ELF-1 (cell line): ENCODE measurements around the gene CSTF3.
"Not testable (repeated sequence)": the region's sequence is repeated elsewhere in the genome, so short reads cannot be mapped to it uniquely, and the experiment has no call there.

Source experiments
- DNase-seq: peaks from one replicate; pipeline ENCODE4 v3.0.0-alpha.2; 2016; ENCODE audit warnings: low read depth, low spot score

Gene CSTF3

DNA sequence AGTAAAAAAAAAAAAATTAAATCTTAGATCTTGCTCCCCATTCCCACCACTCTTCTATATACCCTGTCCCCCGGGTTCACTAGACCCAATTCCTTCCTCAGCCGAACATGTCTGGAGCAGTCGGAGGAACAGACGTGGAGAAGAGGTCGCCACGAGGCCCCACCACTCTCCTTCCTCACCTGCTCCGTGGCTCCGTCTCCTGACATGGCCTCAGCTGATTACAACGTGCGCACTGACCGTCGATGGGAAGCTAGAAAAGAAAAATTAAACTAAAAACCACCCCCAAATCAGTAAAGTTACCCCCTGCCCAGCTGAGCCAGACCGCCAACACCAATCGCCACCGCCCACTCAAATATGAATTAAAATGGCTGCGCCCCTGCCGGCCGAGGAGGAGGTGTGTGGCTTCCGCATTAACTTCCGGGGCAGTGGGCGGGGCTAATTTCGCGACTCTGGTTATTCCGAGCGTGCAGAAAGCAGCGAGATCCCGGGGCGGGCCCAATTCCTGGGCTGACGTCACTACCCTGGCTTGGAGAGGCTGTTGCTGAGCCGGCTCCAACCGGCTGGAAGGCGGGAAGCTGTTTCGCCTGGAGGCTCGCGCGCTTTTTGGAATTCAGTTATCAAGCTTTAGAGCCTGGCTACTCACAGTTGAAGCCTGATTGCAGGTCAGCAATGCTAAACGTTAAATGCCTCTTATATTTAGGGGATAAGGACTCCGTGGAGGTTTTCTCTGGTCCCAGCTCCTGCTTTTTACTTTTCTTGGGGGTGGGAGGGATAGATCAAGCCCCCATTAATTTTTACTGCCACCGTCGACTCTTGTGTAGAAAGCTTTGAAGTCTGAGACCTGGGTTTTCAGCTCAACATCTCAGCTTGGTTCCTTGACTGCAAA lies at the start of gene CSTF3:
CSTF3 (minus strand) TSS at position 361 of the 886 bp plus-strand sequence; CDS start at position 206, 155 bp downstream.
- DNase-seq: peak; percentile 100

DNA sequence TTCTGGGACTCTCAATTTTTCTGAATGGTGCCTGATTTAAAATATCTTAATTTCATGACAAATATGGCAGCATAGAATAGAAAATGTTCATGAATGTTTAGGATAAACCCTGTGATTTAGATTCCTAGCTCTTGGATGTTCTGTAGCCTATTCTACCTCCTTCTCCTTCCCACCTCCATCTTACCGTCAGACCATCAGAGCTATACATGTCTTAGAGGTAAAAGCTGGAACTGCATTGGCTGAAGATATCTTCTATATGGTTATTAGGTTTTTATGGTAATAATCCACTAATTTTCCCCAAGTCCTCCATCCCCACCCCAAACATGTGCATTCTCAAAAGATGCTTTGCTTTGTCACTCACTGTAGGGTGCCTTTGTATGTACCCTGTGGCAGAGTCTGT lies 46.9 kb upstream of the CSTF3 start:
- DNase-seq: no peak

DNA sequence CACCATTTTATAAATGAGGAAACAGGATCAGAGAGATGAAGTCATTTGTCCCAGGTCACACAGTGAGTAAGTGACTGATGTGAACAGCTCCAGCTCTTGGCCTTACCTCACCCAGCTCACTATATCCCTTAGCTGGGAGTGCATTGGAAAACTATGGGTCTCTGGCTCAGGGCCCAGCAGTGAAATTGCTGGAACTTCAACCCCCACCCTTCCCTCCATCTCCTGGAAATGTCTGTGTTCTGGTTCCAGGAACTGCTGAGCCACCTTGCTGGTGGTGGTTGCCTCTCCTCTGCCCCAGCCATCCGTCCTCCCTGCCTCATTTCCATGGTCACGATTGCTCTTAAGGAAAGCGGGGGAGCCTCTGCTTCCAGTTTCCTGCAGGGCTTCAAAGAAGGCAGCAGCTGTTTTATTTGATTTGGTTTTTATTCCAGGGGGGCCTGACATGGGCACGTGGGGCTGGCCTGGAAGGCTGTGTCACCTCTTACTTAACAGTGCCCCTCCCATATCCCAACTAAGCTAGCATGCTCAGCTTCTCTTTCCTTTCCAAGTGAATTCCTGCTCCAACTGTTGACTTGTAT lies 46.2 kb upstream of the CSTF3 start:
- no peak for DNase-seq

DNA sequence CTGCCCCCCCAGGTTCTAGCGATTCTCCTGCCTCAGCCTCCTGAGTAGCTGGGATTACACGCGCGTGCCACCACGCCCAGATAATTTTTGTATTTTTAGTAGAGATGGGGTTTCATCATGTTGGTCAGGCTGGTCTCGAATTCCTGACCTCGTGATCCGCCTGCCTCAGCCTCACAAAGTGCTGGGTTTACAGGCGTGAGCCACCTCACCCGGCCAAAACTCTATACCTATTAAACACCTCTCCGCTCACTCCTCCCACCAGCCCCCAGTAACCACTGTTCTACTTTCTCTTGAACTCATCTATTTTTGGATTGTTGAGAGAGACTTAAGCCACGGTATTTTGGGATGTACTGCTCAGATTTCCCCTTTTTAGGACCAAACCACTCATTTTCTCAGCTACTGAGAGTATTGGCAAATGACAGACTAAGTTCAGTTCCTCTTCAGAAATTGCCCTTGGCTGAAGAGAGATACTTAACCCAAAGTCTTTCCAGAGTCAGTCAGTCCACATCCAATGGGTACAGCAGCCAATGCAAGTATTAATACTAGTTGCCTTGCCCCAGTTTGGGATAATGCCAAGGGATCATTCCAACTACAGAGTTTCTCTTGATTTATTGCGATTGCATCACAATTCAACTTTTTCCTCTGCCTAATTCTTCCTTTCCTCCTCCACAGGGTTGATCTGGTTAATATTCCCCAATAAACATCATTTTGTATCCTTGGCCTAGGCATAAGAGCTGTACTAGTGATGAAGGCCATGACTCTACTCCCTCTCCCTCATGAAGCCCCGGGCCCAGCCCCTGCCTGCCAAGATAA lies 36.8 kb upstream of the CSTF3 start:
- no peak for DNase-seq

DNA sequence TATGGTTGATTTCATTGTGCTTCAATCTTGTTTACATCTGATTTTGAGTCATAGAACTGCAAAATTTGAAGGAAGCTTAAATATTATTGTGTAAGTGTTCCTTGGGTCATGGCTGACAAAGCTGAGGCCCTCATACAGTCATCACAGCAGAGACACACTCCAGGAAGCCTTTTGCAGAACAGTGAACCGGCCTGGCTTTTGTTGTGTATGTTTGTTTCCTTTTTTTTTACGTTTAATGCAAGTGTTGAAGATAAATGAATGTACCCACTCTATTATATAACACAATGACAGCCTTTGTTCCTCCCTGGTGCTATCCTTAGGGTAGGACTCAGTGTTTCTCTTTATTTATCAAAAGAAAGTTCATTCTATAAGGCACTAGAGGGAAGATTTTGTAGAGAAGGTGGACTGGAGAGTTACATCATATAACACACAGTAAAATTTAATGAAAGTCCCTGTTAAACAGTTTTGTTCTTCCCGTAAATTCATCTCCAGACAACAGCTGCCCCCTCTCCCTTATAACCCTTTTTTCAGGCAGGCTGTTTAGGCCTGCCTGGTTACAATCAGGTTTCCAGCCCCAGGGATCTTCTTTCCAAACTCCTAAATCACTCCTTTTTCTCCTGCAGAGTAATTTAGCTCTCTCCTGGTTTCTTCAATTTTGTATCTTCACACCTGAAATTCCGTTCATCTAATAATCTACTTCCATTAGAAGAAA lies 34.3 kb upstream of the CSTF3 start:
- no peak for DNase-seq

DNA sequence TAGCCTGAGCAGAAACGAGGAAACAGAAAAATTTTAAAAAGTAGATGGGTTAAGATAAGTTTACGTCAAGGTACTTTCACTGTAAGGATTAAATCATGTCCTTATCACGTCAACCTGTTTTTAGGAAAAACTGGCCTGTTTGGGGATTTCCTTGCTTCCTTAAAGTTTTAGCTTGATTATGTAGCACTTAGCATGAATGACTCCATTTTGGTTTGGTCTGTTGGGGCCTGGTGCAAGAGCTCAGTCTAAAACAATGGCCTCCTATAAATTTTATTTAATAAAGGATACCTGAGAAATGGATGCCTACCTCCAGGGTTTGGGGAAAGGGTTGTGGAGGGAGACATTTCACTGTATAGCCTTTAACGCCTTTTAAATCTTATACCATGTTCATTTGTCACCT lies 33.2 kb upstream of the CSTF3 start:
- DNase-seq: no peak

DNA sequence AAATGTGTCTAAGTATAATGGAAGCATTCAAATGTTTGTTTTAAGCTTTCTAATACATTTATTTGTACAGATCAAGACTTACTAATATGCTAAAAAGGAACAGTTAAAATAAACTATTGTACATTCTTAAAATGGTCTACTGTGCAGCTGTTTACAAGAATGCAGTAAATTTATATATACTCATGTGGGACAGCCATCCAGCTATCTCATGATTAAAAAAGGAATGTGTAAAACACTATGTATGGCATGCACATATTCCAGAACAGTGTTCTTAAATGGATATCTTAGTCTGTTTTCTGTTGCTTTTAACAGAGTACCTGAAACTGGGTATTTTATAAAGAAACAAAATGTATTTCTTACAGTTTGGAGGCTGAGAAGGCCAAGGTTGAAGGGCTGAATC lies 30.2 kb upstream of the CSTF3 start:
- DNase-seq: no peak

DNA sequence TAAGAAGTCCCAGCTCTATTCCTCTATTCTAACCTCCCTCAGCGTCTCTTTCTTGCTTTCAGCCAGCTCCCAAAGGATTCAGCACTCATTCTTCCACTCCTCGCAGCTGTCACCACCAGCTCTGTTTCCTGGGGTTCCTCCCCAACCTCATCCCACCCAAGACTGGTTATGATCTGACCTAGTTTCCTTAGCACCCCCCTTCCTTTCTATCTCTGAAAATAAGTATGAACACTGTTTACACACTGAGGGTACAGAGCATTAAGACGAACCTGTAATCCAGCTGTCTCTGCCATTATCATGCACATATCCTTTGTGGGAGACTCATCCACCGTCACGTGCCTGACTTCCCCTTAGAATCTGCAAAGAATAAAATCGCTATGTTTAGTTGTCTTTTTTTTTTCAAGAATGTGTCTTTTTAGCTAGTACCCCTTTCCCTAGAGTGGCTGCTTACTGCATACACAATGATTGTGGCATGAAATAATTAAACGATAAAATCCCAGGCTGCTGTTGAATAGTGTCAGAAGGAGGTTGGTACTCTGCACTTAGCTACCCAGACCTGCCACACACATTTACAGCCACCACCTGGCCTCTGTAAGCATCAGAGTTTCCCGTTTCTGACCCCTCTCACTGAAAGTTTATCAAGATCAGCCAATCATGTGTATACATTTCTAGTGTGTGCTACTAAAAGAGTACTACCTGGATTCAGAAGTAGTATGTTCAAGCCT lies 26.9 kb upstream of the CSTF3 start:
- no peak for DNase-seq

DNA sequence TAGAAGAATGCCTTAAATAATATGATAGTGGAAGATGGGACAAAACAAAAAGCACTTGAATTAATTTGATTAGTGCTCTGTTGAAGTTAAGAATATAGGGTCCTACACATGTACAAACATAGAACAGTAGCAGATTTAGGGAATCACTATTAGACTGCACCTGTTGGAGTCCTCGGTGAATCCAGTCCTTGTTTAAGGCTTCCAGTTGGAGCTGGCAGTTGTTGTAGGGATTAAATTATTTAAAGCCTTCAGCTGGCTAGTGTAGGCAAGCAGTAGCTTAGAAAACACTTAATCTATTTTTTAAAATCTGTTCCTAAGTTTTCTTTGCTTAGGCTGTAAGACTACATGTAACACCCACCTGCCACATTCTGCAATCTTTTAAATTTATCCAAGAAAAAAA lies 24.5 kb upstream of the CSTF3 start:
- no peak for DNase-seq

DNA sequence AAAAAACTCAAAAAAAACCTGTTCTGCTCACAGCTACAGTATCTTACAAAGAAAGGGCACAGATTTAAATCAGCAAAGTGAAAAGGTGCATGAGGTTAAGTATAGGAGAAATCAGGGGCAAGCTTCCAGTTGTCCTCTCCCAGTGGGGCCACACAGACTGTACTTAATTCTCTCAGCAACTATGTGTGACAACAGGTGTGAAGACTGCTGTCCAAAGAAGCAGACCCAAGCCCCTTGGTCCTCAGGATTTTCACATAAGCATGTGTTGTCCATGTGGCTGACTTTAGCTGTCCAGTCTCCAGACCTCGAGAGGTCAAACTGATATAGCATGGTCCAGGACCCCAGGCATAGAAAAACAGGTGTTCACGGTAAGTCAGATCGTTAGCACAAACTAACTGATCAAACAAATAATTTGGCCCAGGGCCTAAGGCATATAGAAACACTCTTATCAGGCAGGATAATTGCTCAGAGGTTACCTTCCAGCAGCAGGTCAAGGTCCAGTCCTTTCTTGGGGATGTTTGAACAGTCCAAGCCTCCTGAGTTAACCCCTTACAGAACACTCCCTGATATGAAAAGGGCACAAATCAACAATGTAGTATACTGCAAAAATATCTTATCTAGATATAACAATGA lies 21.1 kb upstream of the CSTF3 start:
- DNase-seq: no peak

DNA sequence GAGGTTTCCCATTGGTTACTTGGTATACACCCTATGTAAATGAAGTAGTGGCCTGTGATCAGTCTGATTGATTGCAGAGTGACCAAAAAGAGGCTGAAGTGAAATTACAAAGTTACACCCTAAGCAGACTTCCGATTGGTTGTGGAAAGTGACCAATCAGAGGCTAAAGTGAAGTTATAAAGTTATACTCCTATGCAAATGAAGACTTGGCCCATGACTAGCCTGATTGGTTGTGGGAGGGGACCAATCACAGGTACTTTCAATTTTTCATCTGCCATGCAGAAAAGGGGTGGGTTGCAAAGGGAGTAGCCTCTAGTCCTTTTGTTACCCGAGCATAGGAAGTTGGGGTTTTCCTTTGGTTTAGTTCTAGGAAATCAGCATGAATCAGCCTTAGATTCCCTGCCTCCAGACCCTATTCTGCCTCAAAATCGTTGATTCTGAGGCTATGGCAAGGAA lies 18.1 kb upstream of the CSTF3 start:
- DNase-seq: no peak

DNA sequence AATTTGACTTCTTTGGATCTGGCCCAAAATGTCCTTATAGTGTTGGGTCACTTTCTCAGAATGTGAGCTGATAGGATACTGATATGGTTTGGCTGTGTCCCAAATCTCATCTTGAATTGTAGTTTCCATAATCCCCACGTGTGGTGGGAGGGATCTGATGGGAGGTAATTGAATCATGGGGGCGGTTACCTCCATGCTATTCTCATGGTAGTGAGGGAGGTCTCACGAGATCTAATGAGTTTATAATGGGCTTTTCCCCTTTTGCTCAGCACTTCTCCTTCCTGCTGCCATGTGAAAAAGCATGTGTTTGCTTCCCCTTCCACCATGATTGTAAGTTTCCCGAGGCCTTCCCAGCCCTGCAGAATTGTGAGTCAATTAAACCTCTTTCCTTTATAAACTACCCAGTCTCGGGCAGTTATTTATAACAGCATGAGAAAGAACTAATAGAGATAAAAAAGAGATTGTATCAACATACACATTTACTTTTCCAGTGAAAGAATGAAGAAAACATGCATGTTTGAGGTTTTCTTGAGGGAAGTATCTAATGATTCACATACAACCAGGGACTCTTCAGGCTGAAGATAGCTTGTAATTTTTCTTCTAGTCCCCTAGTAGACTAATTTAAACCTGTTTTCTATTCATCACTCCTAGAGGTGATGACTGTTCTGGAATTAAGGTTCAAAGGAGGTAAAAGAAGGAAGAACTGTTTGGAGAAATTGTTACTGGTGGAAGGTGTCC lies 17.3 kb upstream of the CSTF3 start:
- no peak for DNase-seq

DNA sequence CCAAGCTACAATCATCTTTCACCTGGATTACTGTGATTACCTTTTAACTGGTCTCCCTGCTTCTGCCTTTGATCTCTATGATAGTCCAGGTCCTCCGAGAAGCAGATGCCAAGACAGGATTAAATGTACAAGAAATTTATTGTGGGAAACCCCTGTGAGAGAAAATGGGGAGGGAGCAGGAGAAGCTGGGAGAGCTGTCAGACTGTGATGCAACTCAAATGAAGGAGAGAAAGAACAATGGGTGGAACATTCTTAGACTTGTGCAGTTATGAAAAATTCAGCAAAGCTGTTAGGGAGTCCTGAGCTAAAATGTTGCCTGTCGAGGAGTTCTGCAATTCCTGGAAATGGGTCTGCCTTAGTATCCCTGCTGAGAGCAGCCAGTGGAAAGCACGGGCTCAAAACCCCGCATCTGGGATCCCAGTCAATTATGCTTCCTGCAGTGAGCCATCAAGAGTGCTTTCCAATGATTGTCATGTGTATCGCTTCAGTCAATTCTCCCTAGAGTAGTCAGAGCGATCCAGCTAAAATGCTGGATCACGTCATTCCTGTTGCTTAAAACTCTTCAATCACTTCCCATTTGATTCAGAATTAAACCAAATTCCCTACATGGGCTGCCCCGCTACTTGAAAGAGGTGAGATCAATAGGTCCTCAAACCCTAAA lies 16.5 kb upstream of the CSTF3 start:
- no peak for DNase-seq

DNA sequence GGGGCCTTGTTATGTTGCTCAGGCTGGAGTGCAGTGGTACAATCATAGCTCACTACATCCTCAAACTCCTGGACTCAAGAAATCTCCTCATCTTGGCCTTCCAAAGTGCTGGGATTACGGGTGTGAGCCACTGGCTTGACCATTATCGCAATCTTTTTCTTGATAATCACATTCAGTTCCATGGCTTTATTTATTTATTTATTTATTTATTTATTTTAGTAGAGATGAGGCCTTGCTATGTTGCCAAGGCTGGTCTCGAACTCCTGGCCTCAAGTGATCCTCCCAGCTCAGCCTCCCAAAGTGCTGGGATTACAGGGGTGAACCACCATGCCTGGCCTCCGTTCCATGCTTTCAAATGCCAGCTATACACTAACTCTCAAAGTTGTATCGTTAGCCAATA lies 15.5 kb upstream of the CSTF3 start:
- not testable (repeated sequence) for DNase-seq

DNA sequence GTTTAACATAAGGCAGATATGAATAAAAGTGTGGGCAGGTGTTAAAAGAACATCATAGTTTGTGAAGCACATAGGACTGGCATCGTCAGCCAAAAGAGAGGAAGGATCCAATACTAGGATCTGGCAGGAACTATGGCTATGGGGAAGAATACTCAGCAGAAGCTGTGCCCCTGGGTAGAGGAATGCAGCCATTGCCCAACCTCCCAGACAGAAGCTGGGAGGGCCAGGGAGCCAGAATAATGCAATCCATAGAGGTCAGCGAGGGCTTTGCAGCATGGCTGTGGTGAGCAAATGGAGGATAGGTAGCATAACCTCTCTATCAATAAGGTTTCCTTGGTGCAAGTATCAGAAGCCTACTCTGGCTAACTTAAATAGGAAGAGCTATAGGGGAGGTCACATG lies 11.7 kb upstream of the CSTF3 start:
- DNase-seq: no peak

DNA sequence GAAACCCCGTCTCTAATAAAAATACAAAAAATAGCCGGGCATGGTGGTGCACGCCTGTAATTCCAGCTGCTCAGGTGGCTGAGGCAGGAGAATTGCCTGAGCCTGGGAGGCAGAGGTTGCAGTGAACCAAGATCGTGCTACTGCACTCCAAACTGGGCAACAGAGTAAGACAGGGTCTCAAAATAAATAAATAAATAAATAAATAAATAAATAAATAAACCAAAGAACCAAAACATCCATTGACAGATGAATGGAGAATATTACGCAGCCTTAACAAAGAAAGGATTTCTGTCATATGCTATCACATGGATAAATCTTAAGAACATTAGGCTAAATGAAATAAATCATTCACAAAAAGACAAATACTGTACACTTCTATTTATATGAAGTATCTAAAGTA lies 11.1 kb upstream of the CSTF3 start:
- DNase-seq: no peak

DNA sequence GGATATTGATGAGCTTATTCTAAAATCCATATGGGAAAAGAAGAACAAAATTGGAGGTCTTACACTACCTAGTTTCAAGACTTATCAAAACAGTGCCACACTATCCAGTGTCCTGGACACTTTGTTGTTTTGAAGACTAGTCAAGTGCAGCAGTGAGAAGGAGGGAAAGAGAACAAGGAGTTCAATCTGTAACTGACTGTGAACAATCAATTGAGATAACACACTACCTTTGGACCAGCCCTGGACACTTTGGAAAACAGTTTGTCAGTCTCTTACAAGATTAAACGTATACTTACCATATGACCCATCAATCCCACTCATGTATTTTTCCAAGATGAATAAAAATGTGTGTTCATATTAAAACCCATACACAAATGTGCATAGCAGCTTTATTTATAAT lies 10.0 kb upstream of the CSTF3 start:
- DNase-seq: no peak

DNA sequence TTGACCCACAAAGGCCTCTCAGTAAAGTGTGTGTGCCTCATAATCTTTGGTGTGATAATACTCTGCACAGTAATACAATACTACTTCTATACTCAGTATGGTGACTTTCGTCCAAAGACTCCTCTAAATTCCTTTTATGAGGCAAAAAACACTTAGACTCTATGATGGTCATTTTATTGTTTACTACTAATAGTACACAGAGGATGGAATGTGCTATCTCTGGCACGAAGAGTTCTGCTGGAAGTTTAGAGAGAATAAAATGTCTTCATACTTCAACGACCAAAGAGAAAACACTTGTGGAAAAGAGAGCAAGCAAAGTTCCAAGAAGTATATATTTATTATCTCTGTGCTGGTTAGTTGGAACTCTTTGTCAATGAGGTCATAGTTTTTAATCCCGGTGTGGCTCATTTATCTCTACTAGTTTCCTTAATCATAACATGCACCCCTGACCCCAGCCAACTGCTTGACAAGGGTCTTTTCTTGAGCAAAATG lies 7.5 kb upstream of the CSTF3 start:
- no peak for DNase-seq

DNA sequence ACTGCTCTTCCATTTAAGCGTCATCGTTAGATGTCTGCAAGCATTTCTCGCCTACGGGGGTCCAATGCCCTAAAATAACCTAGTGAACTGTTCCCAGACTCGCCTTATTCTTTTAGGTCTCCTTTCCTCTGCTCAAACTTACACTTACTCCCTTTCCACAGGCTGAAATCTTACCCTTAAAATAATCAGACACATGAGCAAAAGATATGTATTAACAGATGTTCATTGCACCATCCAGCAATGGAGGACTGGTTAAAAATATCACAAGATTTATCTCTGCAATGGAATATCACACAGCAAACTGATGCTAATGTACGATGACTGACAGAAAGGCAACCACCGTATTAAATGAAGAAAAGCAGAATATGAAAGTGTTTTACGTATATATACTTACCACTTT lies 1.6 kb upstream of the CSTF3 start:
- DNase-seq: no peak
